ENCODE data around the gene RBMS3. TPM values are rescaled to one million over a fixed set of nuclear protein-coding genes. Genes with fewer than 3 reads are reported as not detected.

Gene RBMS3
- total and polyA plus RNA-seq, 2 of the 13 experiments (the other 11 are each of a cell fraction or from before 2014, with no cell fraction given): not detected

GRCh38 chr3:29497282-29497681 lies 216.4 kb downstream of the RBMS3 start (continued):
- TF ChIP-seq FOXO1 (CRISPR knock-in tag; IDR thresholded peaks at IDR 0.05) (no peak), ZNF672 (CRISPR knock-in tag; IDR thresholded peaks at IDR 0.05) (no peak)

GRCh38 chr3:29502771-29503170 lies 221.9 kb downstream of the RBMS3 start:
- DNase-seq (ENCODE audit: low spot score) (no peak), FAIRE-seq (no peak), ATAC-seq (no peak)
- Histone ChIP-seq H4K20me1 (ENCODE audit: insufficient read depth, low read length) (no peaks in the 10 kb centered on the region), H3K36me3 (replicated peaks in 1 of 2; ENCODE audit: control insufficient read depth in 1 of 2, insufficient read depth in 2 of 2, low read length in 2 of 2) (no peaks in the 10 kb centered on the region), H2AFZ (ENCODE audit: low read length) (no peak overlapping the region), H3K79me2 (ENCODE audit: insufficient read depth, low read length) (no peaks in the 10 kb centered on the region), H3K4me2 (ENCODE audit: low read depth, low read length) (no peak overlapping the region), H3K9me3 (ENCODE audit: low read length) (no peaks in the 10 kb centered on the region), H3K4me1 (ENCODE audit: insufficient read depth, low read length) (no peaks in the 10 kb centered on the region), H3K27me3 (ENCODE audit: control insufficient read depth in 1 of 2, insufficient read depth in 2 of 2, low read length in 2 of 2) (no peaks in the 10 kb centered on the region), H3K27ac (ENCODE audit: extremely low read length, insufficient read depth, low read length) (no peak overlapping the region), H3K4me3 (replicated peaks in 1 of 3; ENCODE audit: insufficient read depth in 1 of 3, low read depth in 2 of 3, low read length in 3 of 3) (no peak overlapping the region), H3K9ac (ENCODE audit: insufficient read depth, low read depth, low read length) (no peak overlapping the region)
- in situ Hi-C loops (cut with HindIII; ENCODE audit: extremely low pct_ligation_motif_present, low pct_unique_long_range_greater_than_20kb): no loop called here
- WGBS (ENCODE audit: low lambda C conversion rate): 5% methylated on average over 2 of the region's 2 CpGs
- CTCF ChIA-PET (ENCODE audit: low intra/inter-chr PET ratio, low total read pairs): no interaction called here
- intact Hi-C loops (cut with micrococcal nuclease; ENCODE audit: unreplicated experiment): no loop called here
- TF ChIP-seq HHEX (CRISPR knock-in tag; IDR thresholded peaks at IDR 0.05): no peak
- TF ChIP-seq ZNF558 (CRISPR knock-in tag; IDR thresholded peaks at IDR 0.05; ENCODE audit: borderline replicate concordance): no peak
- TF ChIP-seq IKZF4 (CRISPR knock-in tag; IDR thresholded peaks at IDR 0.05; ENCODE audit: borderline replicate concordance, low read depth, not compliant biosample characterization): no peak
- TF ChIP-seq ZNF280B (CRISPR knock-in tag; IDR thresholded peaks at IDR 0.05; ENCODE audit: borderline replicate concordance): no peak
- TF ChIP-seq FOXP1 (IDR thresholded peaks at IDR 0.05): no peak
- no peak for TF ChIP-seq FOXP1 (CRISPR knock-in tag; IDR thresholded peaks at IDR 0.05)
- no peak for TF ChIP-seq ZNF44 (CRISPR knock-in tag; IDR thresholded peaks at IDR 0.05)
- TF ChIP-seq ZSCAN22 (CRISPR knock-in tag; IDR thresholded peaks at IDR 0.05): no peak
- no peak for TF ChIP-seq NCOR1 (IDR thresholded peaks at IDR 0.05; ENCODE audit: borderline replicate concordance, low read length)
- TF ChIP-seq HBP1 (CRISPR knock-in tag; IDR thresholded peaks at IDR 0.05; ENCODE audit: low read depth): no peak
- TF ChIP-seq KLF13 (CRISPR knock-in tag; IDR thresholded peaks at IDR 0.05): no peak
- TF ChIP-seq ELF4 (CRISPR knock-in tag; IDR thresholded peaks at IDR 0.05; ENCODE audit: borderline replicate concordance): no peak
- no peak for TF ChIP-seq ZNF333 (CRISPR knock-in tag; IDR thresholded peaks at IDR 0.05; ENCODE audit: borderline replicate concordance)
- TF ChIP-seq HOXA3 (CRISPR knock-in tag; IDR thresholded peaks at IDR 0.05): no peak
- TF ChIP-seq TCF7 (IDR thresholded peaks at IDR 0.05; ENCODE audit: low read depth): no peak
- TF ChIP-seq ATF7 (IDR thresholded peaks at IDR 0.05): no peak
- TF ChIP-seq ATF7 (CRISPR knock-in tag; IDR thresholded peaks at IDR 0.05): no peak
- TF ChIP-seq THYN1 (CRISPR knock-in tag; IDR thresholded peaks at IDR 0.05; ENCODE audit: borderline replicate concordance, low read depth): no peak
- no peak for TF ChIP-seq EEA1 (CRISPR knock-in tag; IDR thresholded peaks at IDR 0.05; ENCODE audit: borderline replicate concordance)
- TF ChIP-seq NFATC3 (CRISPR knock-in tag; IDR thresholded peaks at IDR 0.05): no peak
- no TSS peak for BruUV-seq (replicated peaks)
- POLR2A ChIA-PET: no interaction called here
